HepG2 (cell line): Measurements from ENCODE around the gene ZNF189. TPM values are rescaled to one million over a fixed set of nuclear protein-coding genes. Genes with fewer than 3 reads are reported as not detected.

Source experiments
- ATAC-seq: fragments of 200-7000 bp; cut with Tn5 transposase; 3 replicates; pipeline ENCODE4 v1.9.1; 2020; ENCODE audit warnings: mild to moderate bottlenecking, moderate library complexity
- BruUV-seq: library from RNA; stranded (reverse); fragments of 400-500 nt; replicated peaks from 2 replicates; lab custom pipeline; 2021; lab: Mats Ljungman, UMichigan
- CTCF ChIA-PET: fragments of 300-600 bp; formaldehyde crosslinking; extraction: SDS; loops from one replicate; lab custom pipeline; 2021; ENCODE audit warnings: low total read pairs, inconsistent platforms, low intra/inter-chr PET ratio; lab: Yijun Ruan, JAX
- POLR2A ChIA-PET: fragments of 350-600 bp; sonication (Branson Sonifier 250); formaldehyde crosslinking; loops from one replicate; lab custom pipeline; 2020; ENCODE audit warnings: antibody characterized with exemption, inconsistent platforms; lab: Yijun Ruan, JAX
- DNase-seq: peaks from one replicate; pipeline ENCODE4 v3.0.0-alpha.2; 2015; ENCODE audit warnings: low spot score
- FAIRE-seq: peaks from 3 replicates; lab custom pipeline; 2011; peaks lifted over from hg19 to GRCh38; lab: Jason Lieb, UNC
- H2AFZ ChIP-seq: one replicate; pipeline ENCODE4 v1.6.1; 2011; ENCODE audit warnings: low read length, inconsistent platforms
- H3K27ac ChIP-seq: fragments of 300-600 bp; 3 replicates; pipeline ENCODE4 v1.8.0; 2011; ENCODE audit warnings: mixed run types, mild to moderate bottlenecking, mixed read lengths, low read length, inconsistent platforms; ENCODE audit not compliant: insufficient read depth; ENCODE audit errors: extremely low read length
- H3K27me3 ChIP-seq, 2 experiments: fragments of 200-600 bp in 1 of 2; 2 replicates in 1 of 2; 3 replicates in 1 of 2; pipeline versions ENCODE4 v1.6.0 to v1.8.0; 2011; ENCODE audit warnings: low read length in 2 of 2, mild to moderate bottlenecking in 2 of 2, moderate library complexity in 2 of 2, inconsistent platforms in 1 of 2; ENCODE audit not compliant: insufficient read depth in 2 of 2, control insufficient read depth in 1 of 2
- H3K36me3 ChIP-seq, 2 experiments: fragments of 200-600 bp in 1 of 2; replicated peaks in 1 of 2; 2 replicates in 1 of 2; 3 replicates in 1 of 2; pipeline versions ENCODE4 v1.5.1 to v1.8.0; 2011; ENCODE audit warnings: low read length in 2 of 2, inconsistent platforms in 1 of 2; ENCODE audit not compliant: insufficient read depth in 2 of 2, control insufficient read depth in 1 of 2
- H3K4me1 ChIP-seq: 2 replicates; pipeline ENCODE4 v1.5.1; 2012; ENCODE audit warnings: low read length, inconsistent platforms; ENCODE audit not compliant: insufficient read depth
- H3K4me2 ChIP-seq: 2 replicates; pipeline ENCODE4 v1.6.0; 2011; ENCODE audit warnings: low read depth, low read length, inconsistent platforms
- H3K4me3 ChIP-seq, 3 experiments: fragments of 200-600 bp in 1 of 3; sonication (generic), shearing (Covaris generic) in 1 of 3; replicated peaks in 1 of 3; 2 replicates each; pipeline ENCODE4 v1.5.1; 2011 to 2016; ENCODE audit warnings: low read length in 3 of 3, inconsistent platforms in 2 of 3, low read depth in 2 of 3, mild to moderate bottlenecking in 2 of 3, control low read depth in 1 of 3, mixed read lengths in 1 of 3; ENCODE audit not compliant: insufficient read depth in 1 of 3
- H3K79me2 ChIP-seq: one replicate; pipeline ENCODE4 v1.6.1; 2011; ENCODE audit warnings: low read length, inconsistent platforms; ENCODE audit not compliant: insufficient read depth
- H3K9ac ChIP-seq: 2 replicates; pipeline ENCODE4 v1.6.0; 2011; ENCODE audit warnings: mild to moderate bottlenecking, low read depth, low read length, inconsistent platforms; ENCODE audit not compliant: insufficient read depth
- H3K9me3 ChIP-seq: 2 replicates; pipeline ENCODE4 v1.5.1; 2012; ENCODE audit warnings: mild to moderate bottlenecking, low read length
- H4K20me1 ChIP-seq: 2 replicates; pipeline ENCODE4 v1.6.0; 2011; ENCODE audit warnings: inconsistent platforms, mild to moderate bottlenecking, low read length, moderate library complexity; ENCODE audit not compliant: insufficient read depth
- ATF4 ChIP-seq, 2 experiments: fragments of 450-650 bp in 1 of 2; sonication (generic) in 1 of 2; formaldehyde crosslinking; IDR thresholded peaks; 2 replicates each; pipeline versions ENCODE4 v1.5.0 to v1.8.0; 2020 to 2022; ENCODE audit warnings: mild to moderate bottlenecking in 1 of 2, missing genetic modification reagents in 1 of 2
- CEBPB ChIP-seq: IDR thresholded peaks from 2 replicates; pipeline ENCODE4 v1.6.1; 2011; ENCODE audit warnings: low read depth, low read length, improper control_type of control experiment, borderline replicate concordance
- CEBPG ChIP-seq: IDR thresholded peaks from 2 replicates; pipeline ENCODE4 v1.6.1; 2016
- CREM ChIP-seq, 2 experiments: sonication (generic) in 1 of 2; formaldehyde crosslinking in 1 of 2; IDR thresholded peaks; 2 replicates each; pipeline versions ENCODE4 v1.4.0 to v1.6.1; 2016 to 2020; ENCODE audit warnings: antibody characterized with exemption in 1 of 2, mild to moderate bottlenecking in 1 of 2, missing genetic modification reagents in 1 of 2
- HNRNPK ChIP-seq: fragments of 200-400 bp; formaldehyde crosslinking; IDR thresholded peaks from 2 replicates; pipeline ENCODE4 v1.6.1; 2018; ENCODE audit warnings: low read length, low read depth, moderate library complexity, mild to moderate bottlenecking; ENCODE audit not compliant: poor library complexity, severe bottlenecking
- HOXA3 ChIP-seq: sonication (generic); formaldehyde crosslinking; IDR thresholded peaks from 2 replicates; pipeline ENCODE4 v1.5.0; 2020; ENCODE audit warnings: missing genetic modification reagents
- NFE2L2 ChIP-seq: fragments of 150-350 bp; IDR thresholded peaks from 2 replicates; pipeline ENCODE4 v1.6.1; 2014; ENCODE audit warnings: low read length
- PAXIP1 ChIP-seq: sonication (generic); formaldehyde crosslinking; conservative IDR thresholded peaks from 2 replicates; pipeline ENCODE4 v1.4.0; 2020; ENCODE audit warnings: mild to moderate bottlenecking, missing genetic modification reagents, moderate library complexity
- STAT5B ChIP-seq: sonication (generic); formaldehyde crosslinking; IDR thresholded peaks from 2 replicates; pipeline ENCODE4 v1.4.0; 2020; ENCODE audit warnings: missing genetic modification reagents
- THAP11 ChIP-seq: IDR thresholded peaks from 2 replicates; pipeline ENCODE4 v1.6.1; 2016; ENCODE audit warnings: missing biosample characterization, missing genetic modification reagents
- ZNF143 ChIP-seq: sonication (generic); formaldehyde crosslinking; IDR thresholded peaks from 2 replicates; pipeline ENCODE4 v1.4.0; 2020; ENCODE audit warnings: missing genetic modification reagents
- ZNF549 ChIP-seq: sonication (generic); formaldehyde crosslinking; IDR thresholded peaks from 2 replicates; pipeline ENCODE4 v1.5.0; 2020; ENCODE audit warnings: missing genetic modification reagents
- WGBS: methylation state at CpG from one replicate; pipeline ENCODE4 v1.1.6; 2017; ENCODE audit warnings: low lambda C conversion rate; 5-methylcytosine and 5-hydroxymethylcytosine counted together
- in situ Hi-C: cut with HindIII; loops from 2 replicates; pipeline ENCODE4 v1.10.0; 2017; ENCODE audit warnings: low pct_unique_long_range_greater_than_20kb; ENCODE audit not compliant: extremely low pct_ligation_motif_present
- intact Hi-C: fragments of 100-400 bp; cut with micrococcal nuclease; formaldehyde crosslinking; loops from one replicate; pipeline ENCODE4 v1.10.0; 2022; ENCODE audit not compliant: unreplicated experiment
- polyA plus RNA-seq, 8 experiments: library from polyadenylated mRNA; depleted of rRNA in 3 of 8; stranded (reverse) in 7 of 8; unstranded in 1 of 8; fragments of >200 nt; fragmentation: Illumina TruSeq in 4 of 8; extraction: Trizol in 4 of 8; gene quantifications; 2 replicates each; pipeline versions ENCODE4 v1.2.1 to v1.2.3, GENCODE V29; 2011 to 2016; ENCODE audit warnings: low read depth in 4 of 8, missing spikeins in 1 of 8, mixed read lengths in 1 of 8; ENCODE audit not compliant: insufficient read depth in 1 of 8
- total RNA-seq, 5 experiments: library from RNA; depleted of rRNA; stranded (reverse); fragments of >200 nt; fragmentation: Illumina TruSeq; extraction: Trizol; gene quantifications; 2 replicates each; pipeline ENCODE4 v1.2.3, GENCODE V29; 2016; ENCODE audit warnings: low read depth in 1 of 5

Gene ZNF189
- total and polyA plus RNA-seq, 2 of the 13 experiments (the other 11 are each of a cell fraction or from before 2014, with no cell fraction given) = 8.4 to 50.0 TPM

GRCh38 chr9:101400120-101400519 is 1.5 kb downstream of the ZNF189 start (continued):
- 0 out of 2 replicates have a peak, but pooled peaks have one; percentile 2 for TF ChIP-seq PAXIP1

- H3K4me1 ChIP-seq = peaks cover 60% of the 10 kb centered on the region
- CTCF ChIA-PET = no interaction called here
Observed at GRCh38 chr9:101403516-101404285, 5.0 kb downstream of the ZNF189 start.

More at GRCh38 chr9:101403516-101404285, 5.0 kb downstream of the ZNF189 start:
- H3K4me2 ChIP-seq = no peak overlapping the region
- peaks cover 48% of the 10 kb centered on the region for H3K79me2 ChIP-seq
- ATAC-seq (no peak), DNase-seq (no peak), FAIRE-seq (no peak)
- in situ Hi-C loops = no loop called here
- H3K9me3 ChIP-seq = peaks cover 13% of the 10 kb centered on the region; the same call in 1 of the 2 replicates
- H3K27me3 ChIP-seq = no peaks in the 10 kb centered on the region; a peak in 1 of 5 replicates
- POLR2A ChIA-PET = interaction anchor here (0.7 to 1.1 kb wide), 2 partner anchors 8 to 11 kb away, joined by 3 read pairs; no protein-coding TSS in a partner anchor
- H3K36me3 ChIP-seq = peaks cover 28 to 84% of the 10 kb centered on the region in 2 experiments
- 94% methylated on average over 9 of the region's 9 CpGs for WGBS
- no TSS peak for BruUV-seq
- 0 out of 2 replicates have a peak, but pooled peaks cover 7% of the 10 kb centered on the region for H4K20me1 ChIP-seq
- H3K27ac ChIP-seq = no peak overlapping the region
- TF ChIP-seq ZNF549 (CRISPR knock-in tag) (no peak), HOXA3 (CRISPR knock-in tag) (no peak), NFE2L2 (peak; percentile 31; the same call in 1 of the 2 replicates), CREM (IDR thresholded peaks at IDR 0.05) (no peak), CREM (CRISPR knock-in tag; IDR thresholded peaks at IDR 0.05) (no peak), HNRNPK (no peak), ZNF143 (CRISPR knock-in tag) (no peak), STAT5B (CRISPR knock-in tag) (no peak), CEBPG (CRISPR knock-in tag) (peak; percentile 56; the same call in 1 of the 2 replicates), ATF4 (CRISPR knock-in tag; IDR thresholded peaks at IDR 0.05) (peak in 1 of 2 experiments; percentile 66; a peak in 1 of 4 replicates), CEBPB (peak; percentile 36; the same call in 1 of the 2 replicates), THAP11 (0 out of 2 replicates have a peak, but pooled peaks have one; percentile 5)
- intact Hi-C loops = loop anchor here (1.0 kb wide), 1 partner anchor 17 kb away; no protein-coding TSS in a partner anchor
- no peak overlapping the region for H2AFZ ChIP-seq
- no peak overlapping the region for H3K9ac ChIP-seq
- no peak overlapping the region for H3K4me3 ChIP-seq
